ENCODE measurements around the gene CFAP161. TPM values are rescaled to one million over a fixed set of nuclear protein-coding genes. Genes with fewer than 3 reads are reported as not detected.

The CFAP161 gene
- total and polyA plus RNA-seq, 5 donors from 2014 or later = 0.49 TPM; not detected in 4

GRCh38 chr15:81178365-81178764, 44.3 kb downstream of the CFAP161 start:
- ATAC-seq (ENCODE audit: low read depth in 2 of 2) (no peak), DNase-seq (no peak)
- no peak overlapping the region for H3K27ac ChIP-seq (ENCODE audit: insufficient read depth, low read length, poor library complexity, severe bottlenecking)
- no peak overlapping the region for H3K4me3 Mint-ChIP-seq
- peaks cover 18% of the 10 kb centered on the region for H3K27me3 Mint-ChIP-seq
- peaks cover 9% of the 10 kb centered on the region for H3K27me3 ChIP-seq (ENCODE audit: control insufficient read depth, insufficient read depth, low read length)
- no peak overlapping the region for H3K4me3 ChIP-seq (ENCODE audit: low read depth, low read length)
- no peaks in the 10 kb centered on the region for H3K36me3 ChIP-seq (ENCODE audit: control insufficient read depth, insufficient read depth, low read length)
- no peaks in the 10 kb centered on the region for H3K4me1 ChIP-seq (ENCODE audit: control insufficient read depth, insufficient read depth, low read length, poor library complexity, severe bottlenecking)
- no peaks in the 10 kb centered on the region for H3K4me1 Mint-ChIP-seq
- no peaks in the 10 kb centered on the region for H3K9me3 ChIP-seq (ENCODE audit: control insufficient read depth in 2 of 2, low read length in 2 of 2)
- H3K27ac Mint-ChIP-seq = no peak overlapping the region
- H3K9me3 Mint-ChIP-seq = no peaks in the 10 kb centered on the region
- no peaks in the 10 kb centered on the region for H3K36me3 Mint-ChIP-seq

- H3K36me3 ChIP-seq (ENCODE audit: control insufficient read depth, insufficient read depth, low read length) = no peaks in the 10 kb centered on the region
- no peak overlapping the region for H3K4me3 ChIP-seq (ENCODE audit: low read depth, low read length)
- H3K9me3 Mint-ChIP-seq = no peaks in the 10 kb centered on the region
- peak overlapping the region in 1 of 3 donors; percentile 10 for H3K27ac Mint-ChIP-seq
- H3K36me3 Mint-ChIP-seq = no peaks in the 10 kb centered on the region
- H3K27me3 ChIP-seq (ENCODE audit: control insufficient read depth, insufficient read depth, low read length) = peaks cover 2% of the 10 kb centered on the region
- peaks cover 34% of the 10 kb centered on the region for H3K27me3 Mint-ChIP-seq
- H3K27ac ChIP-seq (ENCODE audit: insufficient read depth, low read length, poor library complexity, severe bottlenecking) = no peak overlapping the region
- no peaks in the 10 kb centered on the region for H3K4me1 ChIP-seq (ENCODE audit: control insufficient read depth, insufficient read depth, low read length, poor library complexity, severe bottlenecking)
- DNase-seq (no peak), ATAC-seq (ENCODE audit: low read depth in 2 of 2) (no peak)
- no peak overlapping the region for H3K4me3 Mint-ChIP-seq
- H3K9me3 ChIP-seq (ENCODE audit: control insufficient read depth in 2 of 2, low read length in 2 of 2) = no peaks in the 10 kb centered on the region
- no peaks in the 10 kb centered on the region for H3K4me1 Mint-ChIP-seq
Measured at GRCh38 chr15:81181220-81181619, 47.1 kb downstream of the CFAP161 start.

- peaks cover 0 to under 1% (median 0%) of the 10 kb centered on the region in 7 donors for H3K9me3 Mint-ChIP-seq
- DNase-seq = no peak
- Histone ChIP-seq H3K36me3 (ENCODE audit: control insufficient read depth, insufficient read depth, low read length) (no peaks in the 10 kb centered on the region), H3K9me3 (ENCODE audit: control insufficient read depth in 2 of 2, low read length in 2 of 2) (no peaks in the 10 kb centered on the region), H3K27ac (ENCODE audit: insufficient read depth, low read length, poor library complexity, severe bottlenecking) (no peak overlapping the region), H3K4me1 (ENCODE audit: control insufficient read depth, insufficient read depth, low read length, poor library complexity, severe bottlenecking) (no peaks in the 10 kb centered on the region), H3K27me3 (ENCODE audit: control insufficient read depth, insufficient read depth, low read length) (peaks cover 2% of the 10 kb centered on the region), H3K4me3 (ENCODE audit: low read depth, low read length) (no peak overlapping the region)
- peak overlapping the region in 1 of 3 donors; percentile 60 for H3K27ac Mint-ChIP-seq
- H3K36me3 Mint-ChIP-seq = no peaks in the 10 kb centered on the region
- peaks cover 38% of the 10 kb centered on the region for H3K27me3 Mint-ChIP-seq
- ATAC-seq (ENCODE audit: low read depth in 2 of 2) = no peak
- H3K4me3 Mint-ChIP-seq = no peak overlapping the region
- H3K4me1 Mint-ChIP-seq = no peaks in the 10 kb centered on the region
Measured at GRCh38 chr15:81182031-81182755, 48.1 kb downstream of the CFAP161 start.

GRCh38 chr15:81182756-81183438, 48.8 kb downstream of the CFAP161 start:
- H3K27ac ChIP-seq (ENCODE audit: insufficient read depth, low read length, poor library complexity, severe bottlenecking) = no peak overlapping the region
- H3K36me3 ChIP-seq (ENCODE audit: control insufficient read depth, insufficient read depth, low read length) = no peaks in the 10 kb centered on the region
- no peaks in the 10 kb centered on the region for H3K4me1 Mint-ChIP-seq
- H3K9me3 Mint-ChIP-seq = peaks cover 0 to 2% (median 0%) of the 10 kb centered on the region in 7 donors
- no peaks in the 10 kb centered on the region for H3K4me1 ChIP-seq (ENCODE audit: control insufficient read depth, insufficient read depth, low read length, poor library complexity, severe bottlenecking)
- no peaks in the 10 kb centered on the region for H3K36me3 Mint-ChIP-seq
- DNase-seq = no peak
- H3K27me3 ChIP-seq (ENCODE audit: control insufficient read depth, insufficient read depth, low read length) = peaks cover 2% of the 10 kb centered on the region
- ATAC-seq (ENCODE audit: low read depth in 2 of 2) = no peak
- H3K27me3 Mint-ChIP-seq = peaks cover 38% of the 10 kb centered on the region
- H3K4me3 Mint-ChIP-seq = no peak overlapping the region
- H3K4me3 ChIP-seq (ENCODE audit: low read depth, low read length) = no peak overlapping the region
- H3K9me3 ChIP-seq (ENCODE audit: control insufficient read depth in 2 of 2, low read length in 2 of 2) = no peaks in the 10 kb centered on the region
- no peak overlapping the region for H3K27ac Mint-ChIP-seq

GRCh38 chr15:81183439-81183775, 49.3 kb downstream of the CFAP161 start:
- ATAC-seq (ENCODE audit: low read depth in 2 of 2) = no peak
- Mint-ChIP-seq H3K27ac (no peak overlapping the region), H3K4me3 (no peak overlapping the region), H3K4me1 (no peaks in the 10 kb centered on the region), H3K36me3 (no peaks in the 10 kb centered on the region), H3K27me3 (peaks cover 38% of the 10 kb centered on the region), H3K9me3 (peaks cover 0 to 2% (median 0%) of the 10 kb centered on the region in 7 donors)
- no peak for DNase-seq
- Histone ChIP-seq H3K4me1 (ENCODE audit: control insufficient read depth, insufficient read depth, low read length, poor library complexity, severe bottlenecking) (no peaks in the 10 kb centered on the region), H3K27ac (ENCODE audit: insufficient read depth, low read length, poor library complexity, severe bottlenecking) (no peak overlapping the region), H3K36me3 (ENCODE audit: control insufficient read depth, insufficient read depth, low read length) (no peaks in the 10 kb centered on the region), H3K27me3 (ENCODE audit: control insufficient read depth, insufficient read depth, low read length) (peaks cover 2% of the 10 kb centered on the region), H3K4me3 (ENCODE audit: low read depth, low read length) (no peak overlapping the region), H3K9me3 (ENCODE audit: control insufficient read depth in 2 of 2, low read length in 2 of 2) (no peaks in the 10 kb centered on the region)

- peak in 1 of 3 donors; percentile 50 for DNase-seq
- Mint-ChIP-seq H3K36me3 (no peaks in the 10 kb centered on the region), H3K9me3 (peaks cover 0 to 2% (median 0%) of the 10 kb centered on the region in 7 donors)
Measured at GRCh38 chr15:81184188-81184587, 50.1 kb downstream of the CFAP161 start.

GRCh38 chr15:81185631-81186295, 51.7 kb downstream of the CFAP161 start:
- H3K4me3 ChIP-seq (ENCODE audit: low read depth, low read length) = no peak overlapping the region
- Mint-ChIP-seq H3K36me3 (no peaks in the 10 kb centered on the region), H3K4me1 (no peaks in the 10 kb centered on the region), H3K27ac (no peak overlapping the region), H3K4me3 (no peak overlapping the region), H3K27me3 (peaks cover 42% of the 10 kb centered on the region), H3K9me3 (peaks cover 0 to 5% (median 0%) of the 10 kb centered on the region in 7 donors)
- no peaks in the 10 kb centered on the region for H3K9me3 ChIP-seq (ENCODE audit: control insufficient read depth in 2 of 2, low read length in 2 of 2)
- H3K27ac ChIP-seq (ENCODE audit: insufficient read depth, low read length, poor library complexity, severe bottlenecking) = no peak overlapping the region
- DNase-seq (no peak), ATAC-seq (ENCODE audit: low read depth in 2 of 2) (no peak)
- no peaks in the 10 kb centered on the region for H3K4me1 ChIP-seq (ENCODE audit: control insufficient read depth, insufficient read depth, low read length, poor library complexity, severe bottlenecking)
- H3K27me3 ChIP-seq (ENCODE audit: control insufficient read depth, insufficient read depth, low read length) = peaks cover 2% of the 10 kb centered on the region
- no peaks in the 10 kb centered on the region for H3K36me3 ChIP-seq (ENCODE audit: control insufficient read depth, insufficient read depth, low read length)

More at GRCh38 chr15:81184188-81184587, 50.1 kb downstream of the CFAP161 start:
- Mint-ChIP-seq H3K4me1 (no peaks in the 10 kb centered on the region), H3K4me3 (no peak overlapping the region), H3K27ac (no peak overlapping the region), H3K27me3 (peaks cover 42% of the 10 kb centered on the region)
- H3K27ac ChIP-seq (ENCODE audit: insufficient read depth, low read length, poor library complexity, severe bottlenecking) = no peak overlapping the region
- ATAC-seq (ENCODE audit: low read depth in 2 of 2) = no peak
- no peaks in the 10 kb centered on the region for H3K36me3 ChIP-seq (ENCODE audit: control insufficient read depth, insufficient read depth, low read length)
- peaks cover 2% of the 10 kb centered on the region for H3K27me3 ChIP-seq (ENCODE audit: control insufficient read depth, insufficient read depth, low read length)
- no peaks in the 10 kb centered on the region for H3K9me3 ChIP-seq (ENCODE audit: control insufficient read depth in 2 of 2, low read length in 2 of 2)
- no peak overlapping the region for H3K4me3 ChIP-seq (ENCODE audit: low read depth, low read length)
- no peaks in the 10 kb centered on the region for H3K4me1 ChIP-seq (ENCODE audit: control insufficient read depth, insufficient read depth, low read length, poor library complexity, severe bottlenecking)

All from CD4-positive, CD25-positive, alpha-beta regulatory T cell (primary cell).